GM10266 (cell line): ENCODE data around the gene RNGTT.
"Not testable (repeated sequence)": the region's sequence is repeated elsewhere in the genome, so short reads cannot be mapped to it uniquely, and the experiment has no call there.

Source experiments
- DNase-seq: peaks from one replicate; pipeline ENCODE4 v3.0.0; 2012; ENCODE audit errors: extremely low spot score
- TF ChIP-seq, protein P1 (sequence below): IDR thresholded peaks from 2 replicates; pipeline ENCODE4 v1.5.1; 2012; ENCODE audit warnings: mild to moderate bottlenecking, low read depth; ENCODE audit not compliant: control insufficient read depth, insufficient read depth; ENCODE audit errors: missing control alignments

Gene RNGTT

DNA sequence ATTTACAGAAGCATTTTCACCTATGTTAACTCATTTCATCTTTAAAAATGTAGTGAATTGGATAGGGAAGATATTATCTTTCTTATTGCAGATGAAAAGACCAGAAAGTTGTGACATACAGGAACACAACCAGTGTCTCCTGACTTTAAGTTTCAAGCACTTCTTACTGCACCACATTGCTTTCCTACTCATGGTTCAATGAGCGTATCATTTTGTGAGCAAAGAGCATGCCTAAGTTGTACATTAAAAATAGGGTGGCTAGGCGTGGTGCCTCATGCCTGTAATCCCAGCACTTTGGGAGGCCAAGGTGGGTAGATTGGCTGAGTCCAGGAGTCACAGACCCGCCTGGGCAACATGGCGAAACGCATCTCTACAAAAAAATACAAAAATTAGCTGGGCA lies 21.2 kb upstream of the RNGTT start:
- TF ChIP-seq, protein P1, sequence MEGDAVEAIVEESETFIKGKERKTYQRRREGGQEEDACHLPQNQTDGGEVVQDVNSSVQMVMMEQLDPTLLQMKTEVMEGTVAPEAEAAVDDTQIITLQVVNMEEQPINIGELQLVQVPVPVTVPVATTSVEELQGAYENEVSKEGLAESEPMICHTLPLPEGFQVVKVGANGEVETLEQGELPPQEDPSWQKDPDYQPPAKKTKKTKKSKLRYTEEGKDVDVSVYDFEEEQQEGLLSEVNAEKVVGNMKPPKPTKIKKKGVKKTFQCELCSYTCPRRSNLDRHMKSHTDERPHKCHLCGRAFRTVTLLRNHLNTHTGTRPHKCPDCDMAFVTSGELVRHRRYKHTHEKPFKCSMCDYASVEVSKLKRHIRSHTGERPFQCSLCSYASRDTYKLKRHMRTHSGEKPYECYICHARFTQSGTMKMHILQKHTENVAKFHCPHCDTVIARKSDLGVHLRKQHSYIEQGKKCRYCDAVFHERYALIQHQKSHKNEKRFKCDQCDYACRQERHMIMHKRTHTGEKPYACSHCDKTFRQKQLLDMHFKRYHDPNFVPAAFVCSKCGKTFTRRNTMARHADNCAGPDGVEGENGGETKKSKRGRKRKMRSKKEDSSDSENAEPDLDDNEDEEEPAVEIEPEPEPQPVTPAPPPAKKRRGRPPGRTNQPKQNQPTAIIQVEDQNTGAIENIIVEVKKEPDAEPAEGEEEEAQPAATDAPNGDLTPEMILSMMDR, result no peak
- DNase-seq, result no peak

DNA sequence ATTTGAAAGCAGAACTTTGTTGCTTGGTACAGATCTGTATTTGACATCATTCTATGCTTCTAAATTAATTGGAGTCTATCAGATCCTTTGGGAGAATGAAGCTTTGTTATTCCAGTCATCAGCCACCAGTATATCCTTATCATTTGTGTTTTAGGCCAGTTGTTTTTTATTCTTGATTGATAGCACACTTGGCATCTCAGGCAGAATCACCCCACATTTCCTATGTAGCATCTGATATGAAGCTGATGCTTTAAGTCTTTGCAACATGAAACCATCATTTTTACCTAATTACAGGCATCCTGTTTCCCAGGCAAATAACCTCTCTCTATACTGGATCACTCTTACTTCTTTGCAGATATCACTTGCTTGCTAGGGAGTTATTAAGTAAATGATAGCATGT lies 20.7 kb upstream of the RNGTT start:
- DNase-seq, result no peak

GRCh38 chr6:88983532-88983931 lies 20.1 kb upstream of the RNGTT start:
- TF ChIP-seq, protein P1, result peak; percentile 24
- DNase-seq, result no peak

More for the DNA sequence above, 20.7 kb upstream of the RNGTT start:
- TF ChIP-seq, protein P1, result no peak

- not testable (repeated sequence) for DNase-seq
Observed at GRCh38 chr6:88983129-88983528, 19.7 kb upstream of the RNGTT start.

DNA sequence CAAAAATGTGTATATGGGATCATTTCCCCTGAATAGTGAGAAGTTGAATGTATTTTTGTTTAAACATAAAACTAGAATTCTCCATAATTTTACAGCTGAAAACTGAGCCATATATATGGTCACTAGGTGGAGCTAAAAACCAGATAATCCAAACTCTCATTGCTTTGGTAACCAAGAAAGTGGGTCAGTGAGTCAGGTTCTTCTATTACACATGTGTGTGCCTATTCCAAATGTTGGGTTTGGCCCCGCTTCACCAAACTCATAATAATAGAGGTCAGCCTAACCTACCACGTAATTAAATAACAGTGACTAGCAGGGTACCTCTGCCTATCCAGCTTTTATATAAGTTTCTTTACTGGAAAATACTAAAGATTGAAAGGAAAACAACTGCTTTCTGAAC lies 19.3 kb upstream of the RNGTT start:
- DNase-seq, result peak; percentile 47
- TF ChIP-seq, protein P1, result peak; percentile 62

DNA sequence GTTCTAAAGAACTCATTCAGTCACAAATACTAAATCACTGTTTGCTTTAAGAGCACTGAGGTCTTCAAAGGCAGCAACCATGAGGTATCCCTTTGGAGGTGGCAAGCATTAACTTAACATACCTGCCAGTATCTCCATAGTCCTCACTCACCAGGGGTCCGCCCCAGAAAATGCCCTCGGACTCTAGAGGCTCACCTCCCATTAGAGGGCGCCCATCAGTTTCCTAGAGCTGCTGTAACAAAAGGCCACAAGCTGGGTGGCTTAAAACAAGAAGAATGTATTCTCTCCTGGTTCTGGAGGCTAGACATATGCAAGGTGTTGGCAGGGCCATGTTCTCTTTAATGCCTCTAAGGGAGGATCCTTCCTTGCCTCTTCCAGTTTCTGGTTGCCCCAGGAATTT lies 12.0 kb upstream of the RNGTT start:
- TF ChIP-seq, protein P1, result peak; percentile 20
- no peak for DNase-seq

DNA sequence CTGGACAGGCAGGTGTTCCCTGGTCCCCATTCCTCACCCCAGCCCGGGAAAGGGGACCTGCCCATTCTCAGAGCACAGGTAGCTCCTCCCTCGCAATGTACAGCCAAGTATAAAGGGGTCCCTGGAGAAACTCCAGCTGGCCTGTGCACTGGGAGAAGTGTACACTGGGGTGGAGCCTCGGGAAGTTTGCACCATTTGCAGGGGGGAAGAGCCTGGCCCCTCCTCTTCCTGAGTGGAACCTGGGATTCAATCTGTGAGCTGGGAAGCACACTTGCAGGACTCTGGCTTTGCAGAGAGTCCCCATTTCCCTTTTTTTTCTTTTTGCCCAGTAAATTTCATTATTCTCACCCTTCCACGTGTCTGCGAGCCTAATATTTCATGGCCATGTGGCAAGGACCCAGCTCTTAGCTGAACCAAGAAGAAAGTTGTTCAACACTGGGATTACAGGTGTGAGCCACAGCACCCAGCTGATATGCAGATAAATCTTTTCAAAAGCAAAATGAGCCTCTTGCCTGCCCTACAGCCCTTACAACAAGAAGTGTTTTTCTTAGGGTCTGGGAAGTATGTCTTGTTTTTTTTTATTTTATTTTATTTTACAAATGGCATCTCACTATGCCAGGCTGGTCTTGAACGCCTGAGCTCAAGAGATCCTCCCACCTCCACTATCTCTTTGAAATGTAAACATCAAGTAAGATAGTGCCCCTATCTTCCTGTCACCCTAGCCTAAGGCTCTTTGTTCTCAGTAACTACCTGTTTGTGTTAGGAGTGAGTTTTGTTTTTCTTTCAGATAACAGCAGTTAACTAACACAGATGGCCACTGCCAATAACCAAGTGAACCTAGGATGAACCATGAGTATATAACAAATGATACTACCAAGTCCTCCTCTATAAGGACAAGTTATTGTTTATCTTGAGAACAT lies 9.3 kb upstream of the RNGTT start:
- DNase-seq, result no peak
- TF ChIP-seq, protein P1, result no peak
